Activated CD4-positive, alpha-beta T cell treated with anti-CD3 and anti-CD28 coated beads, Interleukin-10, Interleukin-2, amounts not matched to agents 100 ng/mL and 50 ng/mL, durations not matched to agents 16 hours and 8 hours (primary cell): ENCODE data around the gene ACTL9.
A peak's percentile ranks its signal among the peaks of the same experiment; 100 is the strongest.

ENCODE experiments used
- DNase-seq: peaks from one replicate; pipeline ENCODE4 v3.0.0-alpha.2; 2020

Gene ACTL9

DNA sequence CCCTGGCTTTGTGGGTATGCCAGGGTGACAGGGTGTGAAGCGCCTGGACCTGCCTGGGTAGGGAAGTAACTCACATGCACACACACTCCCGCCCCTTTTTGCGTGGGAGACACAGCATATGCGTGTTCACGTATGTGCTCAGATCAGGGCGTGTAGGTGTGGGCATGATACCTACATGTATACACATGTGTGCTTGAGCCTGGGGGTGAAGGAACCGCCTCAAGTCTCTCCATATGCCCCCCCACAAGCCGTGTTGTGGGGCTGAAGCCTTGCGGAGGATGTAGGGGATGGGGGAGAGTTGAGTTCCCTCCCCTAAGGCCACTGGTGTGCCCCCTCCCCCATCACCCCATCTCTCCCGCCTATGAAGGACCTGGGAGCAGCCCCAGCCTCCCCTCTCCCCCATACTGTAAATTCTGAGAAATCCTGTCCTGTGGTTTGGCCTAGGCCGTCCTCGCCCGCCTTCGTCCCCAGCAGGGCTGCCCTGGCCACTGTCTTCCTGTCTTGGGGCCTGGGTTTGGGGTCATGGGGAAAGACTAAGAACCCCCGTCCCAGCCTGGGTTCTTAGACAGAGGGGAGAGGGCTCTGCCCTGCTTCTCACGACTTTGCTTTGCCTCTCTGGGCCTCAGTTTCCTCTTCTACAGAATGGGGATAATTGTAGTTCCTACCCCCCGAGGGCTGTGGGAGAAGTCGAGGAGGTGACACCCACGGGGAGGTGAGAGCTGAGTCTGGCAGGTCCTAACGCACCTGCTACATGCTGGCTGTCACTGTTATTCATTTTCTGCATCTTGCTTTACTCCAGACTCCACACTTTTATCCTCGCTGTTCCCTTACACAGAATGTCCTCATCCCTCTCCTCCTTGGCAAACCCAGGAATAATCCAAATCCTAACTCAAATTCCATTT, 14.3 kb downstream of the ACTL9 start:
- no peak for DNase-seq

DNA sequence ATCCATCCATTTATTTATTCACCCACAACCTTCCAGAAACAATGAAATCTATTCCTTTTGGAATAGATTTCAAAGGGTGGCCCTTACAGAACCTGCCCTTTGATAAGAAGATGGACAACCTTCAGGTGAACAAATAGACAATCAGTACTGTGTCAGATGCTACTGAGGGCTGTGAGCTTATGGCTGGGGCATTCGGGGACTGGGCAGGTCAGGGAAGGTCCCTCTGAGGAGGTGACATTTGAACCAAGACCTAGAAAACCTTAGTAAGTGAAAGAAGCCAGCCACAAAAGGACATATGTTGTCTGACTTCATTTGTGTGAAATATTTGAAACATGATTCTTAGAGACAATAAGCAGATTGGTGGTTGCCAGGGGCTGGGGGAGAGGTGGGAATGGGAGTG, 15.7 kb downstream of the ACTL9 start:
- no peak for DNase-seq

DNA sequence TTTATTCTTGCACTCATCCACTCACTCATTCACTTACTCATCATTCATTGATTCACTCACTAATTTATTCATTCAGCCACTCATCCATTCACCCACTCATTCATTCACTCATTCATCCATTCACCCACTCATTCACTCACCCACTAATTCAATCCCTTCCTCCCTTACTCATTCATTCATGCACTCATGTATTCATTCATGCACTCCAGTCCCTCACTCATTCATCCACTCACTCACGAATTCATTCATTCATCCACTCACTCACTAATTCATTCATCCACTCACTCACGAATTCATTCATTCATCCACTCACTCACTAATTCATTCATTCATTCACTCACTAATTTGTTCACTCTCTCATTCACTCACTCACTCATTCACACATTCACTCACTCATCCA, 16.1 kb downstream of the ACTL9 start:
- no peak for DNase-seq

DNA sequence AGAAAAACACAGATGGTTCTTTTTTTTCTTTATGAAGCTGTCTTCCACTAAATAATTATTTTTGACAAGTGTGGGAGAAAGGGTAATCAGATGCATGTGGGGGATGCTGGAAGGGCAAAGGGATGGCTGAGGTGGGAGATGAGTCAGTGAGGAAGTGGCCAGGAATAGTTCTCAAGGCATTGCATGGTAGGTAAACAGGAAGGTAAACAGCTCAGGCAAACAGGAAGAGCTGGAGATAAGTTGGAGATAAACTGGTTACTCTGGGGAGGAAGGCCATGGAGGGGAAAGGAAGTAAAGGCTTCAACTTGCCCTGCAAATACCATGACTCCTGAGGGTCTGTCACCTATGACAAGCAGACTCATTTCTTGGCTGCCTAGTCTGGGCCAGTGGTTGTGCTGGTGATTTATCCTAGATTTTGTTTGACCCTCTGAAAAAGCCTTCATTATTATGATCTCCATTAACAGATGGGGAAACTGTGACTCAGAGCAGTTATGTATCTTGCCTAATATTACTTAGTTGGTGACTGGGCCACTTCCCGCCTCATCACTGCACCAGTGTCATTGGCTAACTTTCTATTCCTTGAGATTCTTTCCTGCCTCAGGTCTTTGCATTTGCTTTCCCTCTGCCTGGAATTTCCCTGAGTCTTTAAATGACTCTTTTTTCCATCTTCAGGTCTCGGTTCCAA, 17.1 kb downstream of the ACTL9 start:
- no peak for DNase-seq

DNA sequence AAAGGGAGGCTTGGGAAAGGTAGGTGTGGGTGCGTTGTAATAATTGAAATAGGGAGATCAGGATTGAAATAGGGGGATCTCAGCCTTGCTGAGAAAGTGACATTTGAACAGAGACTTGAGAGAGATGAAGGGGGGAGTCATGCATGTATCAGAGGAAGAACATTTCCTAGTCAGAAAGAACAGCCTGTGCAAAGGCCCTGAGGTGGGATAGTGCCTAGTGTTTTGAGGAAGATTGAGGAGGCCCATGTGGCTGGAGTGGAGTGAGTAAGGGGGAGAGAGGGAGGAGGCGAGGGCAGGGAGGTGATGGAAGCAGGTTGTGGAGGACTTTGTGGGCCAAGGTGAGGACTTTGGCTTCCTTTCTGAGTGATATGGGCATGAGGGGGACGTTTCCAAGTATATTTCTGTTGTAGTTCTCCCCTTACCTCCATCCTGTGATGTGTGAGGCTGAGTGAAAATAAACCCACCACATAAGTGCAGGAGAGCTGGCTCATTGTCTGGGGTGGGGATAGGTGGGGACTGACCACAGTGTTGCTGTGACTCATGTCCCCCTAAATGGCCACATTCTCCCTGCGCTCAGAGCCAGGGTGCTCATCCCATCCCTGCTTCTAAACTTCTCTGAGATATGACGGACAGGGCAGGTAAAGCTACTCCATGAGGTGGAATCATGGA, 17.8 kb downstream of the ACTL9 start:
- DNase-seq: no peak

DNA sequence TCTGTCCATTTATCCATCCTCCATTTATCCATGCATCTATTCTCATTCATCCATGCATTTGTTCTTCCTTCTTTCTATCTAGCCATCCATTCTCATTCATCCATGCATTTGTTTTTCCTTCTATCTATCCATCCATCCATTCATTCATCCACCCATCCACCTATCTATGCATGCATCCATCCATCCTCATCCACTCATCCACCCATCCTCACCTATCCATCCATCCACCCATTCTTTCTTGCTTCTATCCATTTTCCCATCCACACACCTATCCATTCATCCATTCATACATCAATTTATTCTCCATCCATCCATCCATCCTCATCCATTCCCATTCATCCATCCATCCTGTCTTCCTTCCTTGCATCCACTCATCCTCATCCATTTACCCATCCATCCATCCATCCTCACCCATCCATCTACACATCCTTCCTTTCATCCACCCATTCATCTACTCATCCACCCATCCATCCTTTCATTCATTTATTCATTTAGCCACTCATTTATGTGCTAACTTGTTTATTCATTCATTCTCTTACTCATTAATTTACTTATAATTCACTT, 20.3 kb downstream of the ACTL9 start:
- no peak for DNase-seq

DNA sequence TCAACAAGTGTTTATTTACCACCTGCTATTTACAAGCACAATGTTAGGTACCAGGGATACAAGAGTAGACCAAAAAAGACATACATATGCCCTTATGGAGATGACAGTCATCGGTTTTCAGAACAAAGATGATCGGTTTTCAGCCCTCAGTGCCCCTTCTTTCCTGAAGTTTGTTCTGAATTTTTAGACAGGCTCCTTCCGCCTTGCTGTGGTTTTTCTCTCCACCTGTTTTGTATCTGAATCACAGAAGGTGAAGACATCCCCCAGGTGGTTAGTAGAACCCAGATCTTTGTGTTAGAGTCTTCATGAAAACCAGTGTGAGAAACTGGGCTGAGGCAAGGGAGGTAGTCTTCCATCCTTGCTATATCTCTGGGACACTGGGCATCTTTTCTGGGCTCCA, 23.5 kb downstream of the ACTL9 start:
- DNase-seq: no peak

DNA sequence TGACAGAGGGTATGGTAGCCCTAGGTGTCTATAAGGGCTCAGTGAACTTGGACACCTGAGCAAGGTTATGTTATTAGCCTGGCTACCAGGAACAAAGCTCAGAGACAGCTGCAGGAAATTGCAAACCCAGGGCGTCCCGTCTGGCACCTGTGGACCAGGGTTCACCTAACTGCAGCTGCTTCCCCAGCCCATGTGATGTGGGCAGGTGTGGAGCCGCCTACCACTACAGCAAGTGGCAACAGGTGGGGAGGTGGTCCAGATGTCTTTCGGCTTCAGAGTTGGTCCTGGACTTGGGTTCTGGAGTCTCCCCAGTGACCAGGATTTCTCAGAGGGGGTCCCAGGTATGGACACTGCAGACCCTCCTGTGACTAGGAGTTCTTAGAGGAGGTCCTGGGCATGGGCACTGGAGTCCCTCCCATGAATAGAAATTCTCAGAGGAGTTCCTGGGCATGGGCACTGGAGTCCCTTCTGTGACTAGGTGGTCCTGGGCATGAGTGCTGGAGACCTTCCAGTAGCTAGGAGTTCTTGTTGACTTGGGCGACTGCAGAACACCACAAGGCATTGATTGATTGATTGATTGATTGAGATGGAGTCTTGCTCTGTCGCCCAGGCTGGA, 25.2 kb downstream of the ACTL9 start:
- DNase-seq: no peak

DNA sequence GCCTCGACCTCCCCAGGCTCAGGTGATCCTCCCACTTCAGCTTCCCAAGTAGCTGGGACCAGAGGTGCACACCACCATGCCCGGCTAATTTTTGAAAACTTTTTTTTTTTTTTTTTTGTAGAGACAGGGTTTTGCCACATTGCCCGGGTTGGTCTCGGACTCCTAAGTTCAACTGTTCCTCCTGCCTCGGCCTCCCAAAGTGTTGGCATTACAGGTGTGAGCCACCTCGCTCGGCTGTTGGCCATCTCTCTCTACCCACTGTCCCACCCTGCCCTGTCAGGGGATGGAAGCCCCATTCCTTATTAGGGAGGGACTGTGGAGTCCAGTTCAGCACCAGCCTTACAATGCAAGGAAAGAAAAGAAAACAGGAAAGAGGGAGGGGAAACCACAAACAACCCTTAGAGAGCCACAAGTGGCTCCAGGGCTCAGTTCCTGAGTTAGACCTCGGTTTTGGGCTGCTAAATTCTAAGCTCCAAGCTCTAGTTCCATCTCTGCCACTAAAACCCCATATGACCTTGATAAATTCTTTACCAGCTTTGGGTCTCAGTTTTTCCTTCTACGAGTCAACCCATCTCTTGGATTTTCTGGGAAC, 31.7 kb downstream of the ACTL9 start:
- DNase-seq: no peak

DNA sequence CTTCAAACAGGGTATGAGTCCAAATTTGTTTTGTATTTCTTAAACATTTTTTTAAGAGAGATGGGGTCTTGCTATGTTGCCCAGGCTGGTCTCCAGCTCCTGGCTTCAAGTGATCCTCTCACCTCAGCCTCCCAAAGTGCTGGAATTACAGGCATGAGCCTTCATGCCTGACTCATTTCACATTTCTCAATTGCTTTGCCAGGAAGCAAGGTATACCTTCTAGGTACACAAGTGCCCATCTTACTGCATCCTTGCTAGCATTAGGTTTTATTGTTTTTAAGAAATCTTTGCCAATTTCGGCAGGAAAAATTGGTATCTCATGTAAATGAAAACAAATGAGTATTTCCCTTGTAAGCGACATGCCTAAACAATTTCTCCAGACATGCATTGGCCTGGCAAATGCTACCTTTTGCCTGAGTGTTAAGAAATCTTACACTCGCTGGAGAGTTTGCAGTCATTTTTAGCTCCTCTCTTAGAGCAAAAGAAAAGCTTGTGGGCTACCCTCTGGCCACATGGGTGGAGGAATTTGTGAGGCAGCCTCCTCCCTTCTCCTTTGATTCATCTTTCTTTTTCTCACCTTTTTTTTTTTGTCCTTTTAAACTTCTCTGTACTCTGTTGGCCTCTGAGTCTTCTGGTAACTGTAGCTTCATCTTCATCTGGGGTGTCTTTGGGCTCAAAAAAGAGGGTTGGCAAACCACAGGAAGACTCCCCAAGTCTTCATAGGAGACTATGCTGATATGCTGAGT, 33.0 kb downstream of the ACTL9 start:
- peak; percentile 26 for DNase-seq

DNA sequence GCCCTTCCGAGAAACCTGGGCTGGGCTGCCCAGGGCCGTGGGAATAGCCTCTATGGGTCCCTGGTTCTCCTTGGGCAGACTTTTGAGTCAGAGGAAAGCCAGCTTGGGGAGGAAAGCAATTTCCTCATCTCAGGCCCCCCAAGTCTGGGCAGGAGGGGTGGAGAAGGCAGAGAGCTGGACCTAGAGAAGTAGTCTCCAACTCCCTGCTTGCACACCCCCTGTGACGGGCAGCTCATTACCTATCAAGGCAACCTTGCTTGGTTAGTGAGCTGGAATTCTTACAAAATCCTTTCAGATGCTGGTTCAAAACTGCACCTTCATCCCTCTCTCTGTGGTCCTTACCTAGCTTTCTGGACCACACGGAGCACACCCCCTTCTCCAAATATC, 33.9 kb downstream of the ACTL9 start:
- no peak for DNase-seq

DNA sequence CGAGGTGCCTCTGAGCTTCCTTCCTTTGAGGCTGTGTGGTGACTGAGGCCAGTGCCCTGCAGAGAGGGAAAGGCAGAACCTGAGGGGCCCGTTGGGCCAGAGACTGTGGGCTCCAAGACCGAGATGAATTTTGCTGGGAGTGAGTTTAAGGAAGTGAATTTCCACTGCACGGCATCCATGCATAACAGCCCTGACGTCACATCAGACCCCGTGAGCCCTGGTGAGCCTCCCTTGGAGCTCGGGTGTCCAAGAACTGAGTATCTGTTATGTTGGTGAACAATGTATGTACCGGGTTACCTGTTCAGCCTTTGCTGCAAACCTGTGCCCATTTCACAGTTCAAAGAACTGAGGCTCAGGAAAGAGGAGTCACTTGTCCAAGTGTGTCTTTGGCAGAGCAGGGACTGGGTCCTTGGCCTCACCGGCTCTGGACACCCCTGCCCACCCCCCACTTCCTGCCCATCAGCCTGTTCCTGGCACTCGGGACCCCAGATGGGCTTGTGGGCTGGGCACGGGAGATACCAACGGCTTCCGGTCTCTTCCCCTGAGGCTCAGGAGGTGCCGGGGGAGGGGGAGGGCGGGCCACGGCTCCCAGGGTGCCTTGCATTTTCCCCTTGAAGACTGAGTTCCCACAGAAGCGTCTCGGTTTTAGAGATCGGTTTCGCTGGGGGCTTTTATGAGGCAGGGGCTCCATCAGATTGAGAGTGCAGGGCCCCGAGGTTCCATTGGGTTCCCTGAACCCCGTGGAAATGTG, 34.5 kb downstream of the ACTL9 start:
- DNase-seq: peak; percentile 56

DNA sequence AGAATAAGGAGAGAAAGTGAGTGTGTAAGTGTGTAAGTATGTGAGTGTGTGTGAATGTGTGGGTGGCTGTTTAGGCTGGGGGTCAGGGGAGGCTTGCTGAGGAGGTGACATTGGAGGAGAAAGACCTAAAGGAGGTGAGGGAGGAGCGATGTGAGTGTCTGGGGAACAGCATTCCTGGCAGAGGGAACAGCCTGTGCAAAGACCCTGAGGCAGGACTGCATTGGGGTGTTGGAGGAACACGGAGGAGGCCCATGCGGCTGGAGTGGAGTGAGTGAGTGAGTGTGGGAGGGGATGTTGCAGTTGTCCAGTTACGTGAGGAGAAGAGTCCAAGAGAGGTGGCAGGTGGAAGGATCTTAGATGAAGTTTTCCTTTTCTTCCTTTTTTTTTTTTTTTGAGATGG, 36.3 kb downstream of the ACTL9 start:
- DNase-seq: no peak

DNA sequence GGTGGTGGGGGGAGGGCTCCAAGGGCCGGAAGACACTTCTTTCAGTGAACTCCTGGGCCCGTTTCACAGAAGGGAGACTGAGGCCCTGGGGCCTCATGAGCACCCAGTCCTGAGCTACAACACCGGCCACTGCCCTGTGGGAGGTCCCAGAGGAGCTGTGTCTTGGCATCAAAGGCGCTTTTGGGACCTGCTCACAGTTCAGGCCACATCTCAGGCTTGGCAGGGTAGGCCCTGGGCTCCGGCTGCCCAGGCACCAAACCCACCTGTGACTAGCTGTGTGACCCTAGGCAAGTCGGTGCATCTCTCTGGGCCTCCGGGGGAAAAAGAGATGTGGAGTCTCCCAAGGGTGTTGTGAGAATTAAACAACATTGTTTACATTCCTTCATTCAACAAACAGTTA, 38.7 kb downstream of the ACTL9 start:
- no peak for DNase-seq

DNA sequence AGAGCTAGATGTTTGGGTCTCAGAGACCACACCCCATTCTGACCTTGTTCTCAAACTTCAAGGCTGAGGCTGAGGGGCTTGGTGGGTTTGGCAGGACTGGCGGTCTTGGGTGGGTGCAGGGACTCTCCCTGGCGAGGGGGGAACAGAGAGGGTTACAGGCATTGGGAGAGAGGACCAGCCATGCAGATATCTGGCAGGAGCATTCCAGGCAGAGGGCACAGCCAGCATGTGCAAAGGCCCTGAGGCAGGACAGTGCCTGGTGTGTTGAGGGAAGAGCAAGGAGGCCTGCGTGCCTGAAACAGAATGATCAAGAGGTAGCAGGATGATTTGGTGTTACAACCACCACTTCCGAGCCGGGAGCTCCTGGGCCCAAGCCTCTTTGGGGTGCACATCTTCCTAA, 40.7 kb downstream of the ACTL9 start:
- no peak for DNase-seq

DNA sequence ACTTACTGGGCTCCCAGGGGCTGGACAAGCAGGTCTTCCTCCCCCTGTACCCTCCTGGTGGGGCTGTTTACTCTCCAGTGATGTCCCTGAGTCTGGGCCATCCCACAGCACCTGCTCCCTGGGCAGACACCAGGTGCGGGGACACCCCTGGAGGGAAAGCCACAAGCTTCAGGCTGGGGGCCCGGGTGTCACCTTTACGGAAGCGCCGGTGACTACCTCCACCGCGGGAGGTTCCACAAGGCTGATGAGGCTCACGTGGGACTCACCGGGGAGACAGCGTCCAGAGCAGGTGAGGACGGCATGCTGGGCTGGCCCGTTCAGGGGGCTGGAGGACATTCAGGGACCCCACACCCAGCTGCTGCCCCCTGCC, 43.3 kb downstream of the ACTL9 start:
- DNase-seq: no peak

DNA sequence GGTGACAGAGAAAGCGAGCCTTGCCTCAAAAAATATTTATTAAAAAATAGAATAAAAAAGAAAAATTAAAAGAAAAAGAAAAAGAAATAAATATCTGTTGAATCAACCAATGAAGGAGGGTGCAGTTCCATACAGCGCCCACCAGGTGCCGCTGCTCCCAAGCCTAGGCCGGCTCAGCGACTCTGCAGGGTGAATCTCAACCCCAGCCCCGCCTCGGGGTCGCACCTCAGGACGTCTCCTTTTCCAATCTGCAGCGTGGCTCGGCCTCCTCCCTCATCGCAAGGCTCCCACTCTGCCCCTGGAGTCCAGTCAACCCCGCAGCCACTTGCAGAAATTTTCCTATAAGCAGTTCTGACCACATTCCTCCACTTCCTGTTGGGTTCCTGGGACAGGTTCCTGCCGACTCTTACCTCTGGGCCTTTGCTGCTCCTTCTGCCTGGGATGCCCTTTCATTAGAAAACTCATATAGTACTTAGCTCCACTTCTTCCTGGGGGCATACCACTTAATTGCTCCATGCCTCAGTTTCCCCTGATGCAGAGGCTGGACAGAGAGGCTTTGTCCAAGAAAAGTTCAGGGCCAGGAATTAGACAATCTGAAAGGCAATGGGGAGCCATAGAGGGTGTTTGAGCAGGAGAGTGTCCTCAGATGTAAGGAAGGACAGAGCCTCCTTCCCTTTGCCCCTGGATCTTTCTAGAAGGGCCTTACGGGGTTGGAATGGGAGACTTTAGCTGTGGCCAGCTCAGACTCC, 43.8 kb downstream of the ACTL9 start:
- peak; percentile 65 for DNase-seq

DNA sequence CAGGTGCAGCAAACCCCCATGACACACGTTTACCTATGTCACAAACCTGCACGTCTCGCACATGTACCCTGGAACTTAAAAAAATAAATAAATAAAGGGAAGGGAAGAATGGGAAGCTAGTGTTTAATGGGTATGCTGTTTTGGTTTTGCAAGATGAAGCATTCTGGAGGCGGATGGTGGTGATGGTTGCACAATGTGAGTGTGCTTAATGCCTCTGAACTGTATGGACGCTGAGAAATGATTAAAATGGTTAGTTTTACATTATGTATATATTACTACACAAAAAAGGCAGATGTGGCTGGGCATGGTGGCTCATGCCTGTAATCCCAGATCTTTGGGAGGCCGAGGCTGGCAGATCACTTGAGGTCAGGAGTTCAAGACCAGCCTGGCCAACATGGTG, 50.4 kb downstream of the ACTL9 start:
- no peak for DNase-seq
